GM19328 (cell line): Measurements from ENCODE around the gene RABGAP1L.
"Not testable (repeated sequence)": the region's sequence is repeated elsewhere in the genome, so short reads cannot be mapped to it uniquely, and the experiment has no call there.

Source experiments
- ATAC-seq: cut with Tn5 transposase; IDR thresholded peaks from one replicate; pipeline ENCODE4 v1.9.1; 2021; ENCODE audit warnings: mild to moderate bottlenecking, moderate library complexity; ENCODE audit not compliant: unreplicated experiment

RABGAP1L gene

GRCh38 chr1:174358786-174359453 lies 199.6 kb downstream of the RABGAP1L start:
- no peak for ATAC-seq

GRCh38 chr1:174359454-174359805 lies 200.1 kb downstream of the RABGAP1L start:
- ATAC-seq = no peak

GRCh38 chr1:174364996-174365736 lies 205.8 kb downstream of the RABGAP1L start:
- ATAC-seq = no peak

- ATAC-seq = no peak
These were observed 207.6 kb downstream of the RABGAP1L start for GRCh38 chr1:174366946-174367345.

- no peak for ATAC-seq
These were observed 208.6 kb downstream of the RABGAP1L start for GRCh38 chr1:174367892-174368291.

GRCh38 chr1:174376030-174376429 lies 216.7 kb downstream of the RABGAP1L start:
- ATAC-seq = no peak

- ATAC-seq = no peak
These were observed 232.4 kb downstream of the RABGAP1L start for GRCh38 chr1:174391716-174392115.

GRCh38 chr1:174393885-174394284 lies 234.6 kb downstream of the RABGAP1L start:
- no peak for ATAC-seq

- no peak for ATAC-seq
These were observed 237.9 kb downstream of the RABGAP1L start for GRCh38 chr1:174397261-174397660.

- no peak for ATAC-seq
These were observed 238.9 kb downstream of the RABGAP1L start for GRCh38 chr1:174398246-174398645.

GRCh38 chr1:174399211-174399610 lies 239.9 kb downstream of the RABGAP1L start:
- no peak for ATAC-seq

- ATAC-seq = no peak
These were observed 241.8 kb downstream of the RABGAP1L start for GRCh38 chr1:174401075-174401474.

GRCh38 chr1:174405219-174405618 lies 245.9 kb downstream of the RABGAP1L start:
- no peak for ATAC-seq

- no peak for ATAC-seq
These were observed 247.1 kb downstream of the RABGAP1L start for GRCh38 chr1:174406421-174406820.

- no peak for ATAC-seq
These were observed 248.3 kb downstream of the RABGAP1L start for GRCh38 chr1:174407665-174408064.

- no peak for ATAC-seq
These were observed 248.8 kb downstream of the RABGAP1L start for GRCh38 chr1:174408146-174408545.

GRCh38 chr1:174409801-174410200 lies 250.5 kb downstream of the RABGAP1L start:
- not testable (repeated sequence) for ATAC-seq

GRCh38 chr1:174413632-174414031 lies 254.3 kb downstream of the RABGAP1L start:
- no peak for ATAC-seq

- ATAC-seq = no peak
These were observed 254.9 kb downstream of the RABGAP1L start for GRCh38 chr1:174414203-174414602.

GRCh38 chr1:174415506-174415905 lies 256.2 kb downstream of the RABGAP1L start:
- no peak for ATAC-seq

GRCh38 chr1:174417921-174418320 lies 258.6 kb downstream of the RABGAP1L start:
- ATAC-seq = no peak

- ATAC-seq = no peak
These were observed 265.8 kb downstream of the RABGAP1L start for GRCh38 chr1:174425121-174425520.

GRCh38 chr1:174426153-174426552 lies 266.8 kb downstream of the RABGAP1L start:
- no peak for ATAC-seq
